HAP-1 (cell line): ENCODE measurements around the gene RRP12.

ENCODE experiments used
- DNase-seq, 2 experiments: peaks; one replicate each; pipeline ENCODE4 v3.0.0-alpha.2; 2016 to 2020; ENCODE audit warnings: low spot score in 2 of 2
- H3K27me3 ChIP-seq: fragments of 250-450 bp; sonication (Bioruptor Pico); 2 replicates; pipeline ENCODE4 v1.5.1; 2020; ENCODE audit warnings: low read depth, mild to moderate bottlenecking, moderate library complexity
- H3K36me3 ChIP-seq: fragments of 250-450 bp; sonication (Bioruptor Pico); replicated peaks from 2 replicates; pipeline ENCODE4 v1.5.1; 2020; ENCODE audit warnings: mild to moderate bottlenecking
- H3K4me1 ChIP-seq: fragments of 250-450 bp; sonication (Bioruptor Pico); 2 replicates; pipeline ENCODE4 v1.5.1; 2020; ENCODE audit warnings: mild to moderate bottlenecking
- H3K4me3 ChIP-seq: fragments of 250-450 bp; sonication (Bioruptor Pico); 2 replicates; pipeline ENCODE4 v1.5.1; 2020; ENCODE audit warnings: mild to moderate bottlenecking, moderate library complexity
- H3K9me3 ChIP-seq: fragments of 250-450 bp; sonication (Bioruptor Pico); 2 replicates; pipeline ENCODE4 v1.5.1; 2020; ENCODE audit warnings: mild to moderate bottlenecking, moderate library complexity
- in situ Hi-C: fragments of 300-500 bp; cut with MboI; formaldehyde crosslinking; loops from 3 replicates; pipeline ENCODE4 v1.14.3; 2020; ENCODE audit warnings: low sequenced_read_pairs, inconsistent platforms, mixed read lengths

RRP12 gene

GRCh38 chr10:97372233-97372875 is 28.8 kb downstream of the RRP12 start:
- no peaks in the 10 kb centered on the region for H3K27me3 ChIP-seq
- no peaks in the 10 kb centered on the region for H3K9me3 ChIP-seq
- H3K4me1 ChIP-seq: no peaks in the 10 kb centered on the region
- H3K36me3 ChIP-seq: peaks cover 58% of the 10 kb centered on the region
- in situ Hi-C loops: no loop called here
- no peak overlapping the region for H3K4me3 ChIP-seq
- no peak for DNase-seq

- H3K4me3 ChIP-seq: no peak overlapping the region
These were observed 29.4 kb downstream of the RRP12 start for GRCh38 chr10:97371696-97372095.

GRCh38 chr10:97367126-97367649 is 34.0 kb downstream of the RRP12 start:
- no peaks in the 10 kb centered on the region for H3K27me3 ChIP-seq
- H3K4me1 ChIP-seq: no peaks in the 10 kb centered on the region
- no peaks in the 10 kb centered on the region for H3K9me3 ChIP-seq
- H3K36me3 ChIP-seq: peaks cover 65% of the 10 kb centered on the region
- in situ Hi-C loops: no loop called here
- no peak overlapping the region for H3K4me3 ChIP-seq
- no peak for DNase-seq

More at GRCh38 chr10:97371696-97372095, 29.4 kb downstream of the RRP12 start:
- H3K4me1 ChIP-seq: no peaks in the 10 kb centered on the region
- no peaks in the 10 kb centered on the region for H3K9me3 ChIP-seq
- no peaks in the 10 kb centered on the region for H3K27me3 ChIP-seq
- H3K36me3 ChIP-seq: peaks cover 61% of the 10 kb centered on the region
- no peak for DNase-seq
- in situ Hi-C loops: no loop called here

- no peaks in the 10 kb centered on the region for H3K4me1 ChIP-seq
- H3K9me3 ChIP-seq: no peaks in the 10 kb centered on the region
These were observed 34.6 kb downstream of the RRP12 start for GRCh38 chr10:97366572-97366971.

GRCh38 chr10:97365761-97366351 is 35.3 kb downstream of the RRP12 start:
- in situ Hi-C loops: no loop called here
- Histone ChIP-seq H3K27me3 (no peaks in the 10 kb centered on the region), H3K9me3 (no peaks in the 10 kb centered on the region), H3K36me3 (peaks cover 61% of the 10 kb centered on the region), H3K4me3 (no peak overlapping the region), H3K4me1 (no peaks in the 10 kb centered on the region)
- DNase-seq: no peak

More at GRCh38 chr10:97366572-97366971, 34.6 kb downstream of the RRP12 start:
- H3K27me3 ChIP-seq: no peaks in the 10 kb centered on the region
- no peak for DNase-seq
- H3K4me3 ChIP-seq: no peak overlapping the region
- in situ Hi-C loops: no loop called here
- H3K36me3 ChIP-seq: peaks cover 60% of the 10 kb centered on the region

- no peak for DNase-seq
- no peaks in the 10 kb centered on the region for H3K27me3 ChIP-seq
- H3K4me3 ChIP-seq: no peak overlapping the region
- H3K9me3 ChIP-seq: no peaks in the 10 kb centered on the region
- no peaks in the 10 kb centered on the region for H3K4me1 ChIP-seq
- peaks cover 60% of the 10 kb centered on the region for H3K36me3 ChIP-seq
- in situ Hi-C loops: no loop called here
These were observed 38.1 kb downstream of the RRP12 start for GRCh38 chr10:97363071-97363470.

- in situ Hi-C loops: no loop called here
- no peaks in the 10 kb centered on the region for H3K4me1 ChIP-seq
- DNase-seq: peak in 1 of 2 experiments; percentile 34
- H3K36me3 ChIP-seq: peaks cover 60% of the 10 kb centered on the region
- H3K9me3 ChIP-seq: no peaks in the 10 kb centered on the region
- no peaks in the 10 kb centered on the region for H3K27me3 ChIP-seq
- no peak overlapping the region for H3K4me3 ChIP-seq
These were observed 38.7 kb downstream of the RRP12 start for GRCh38 chr10:97362310-97363033.

- Histone ChIP-seq H3K36me3 (peaks cover 60% of the 10 kb centered on the region), H3K4me1 (no peaks in the 10 kb centered on the region), H3K9me3 (no peaks in the 10 kb centered on the region), H3K27me3 (no peaks in the 10 kb centered on the region), H3K4me3 (no peak overlapping the region)
- in situ Hi-C loops: no loop called here
- no peak for DNase-seq
These were observed 39.6 kb downstream of the RRP12 start for GRCh38 chr10:97361537-97361901.

GRCh38 chr10:97360705-97361536 is 40.2 kb downstream of the RRP12 start:
- H3K36me3 ChIP-seq: peaks cover 60% of the 10 kb centered on the region
- no peaks in the 10 kb centered on the region for H3K27me3 ChIP-seq
- no peaks in the 10 kb centered on the region for H3K4me1 ChIP-seq
- in situ Hi-C loops: no loop called here
- H3K9me3 ChIP-seq: no peaks in the 10 kb centered on the region
- no peak for DNase-seq
- no peak overlapping the region for H3K4me3 ChIP-seq

GRCh38 chr10:97358781-97359180 is 42.4 kb downstream of the RRP12 start:
- Histone ChIP-seq H3K4me1 (no peaks in the 10 kb centered on the region), H3K36me3 (peaks cover 59% of the 10 kb centered on the region), H3K4me3 (no peak overlapping the region), H3K9me3 (no peaks in the 10 kb centered on the region), H3K27me3 (no peaks in the 10 kb centered on the region)
- no peak for DNase-seq
- in situ Hi-C loops: no loop called here

- in situ Hi-C loops: no loop called here
- Histone ChIP-seq H3K4me3 (no peak overlapping the region), H3K4me1 (no peaks in the 10 kb centered on the region), H3K36me3 (peaks cover 59% of the 10 kb centered on the region), H3K9me3 (no peaks in the 10 kb centered on the region), H3K27me3 (no peaks in the 10 kb centered on the region)
- no peak for DNase-seq
These were observed 42.8 kb downstream of the RRP12 start for GRCh38 chr10:97358349-97358748.

GRCh38 chr10:97356918-97357317 is 44.2 kb downstream of the RRP12 start:
- H3K36me3 ChIP-seq: peaks cover 54% of the 10 kb centered on the region
- in situ Hi-C loops: no loop called here

GRCh38 chr10:97356318-97356914 is 44.7 kb downstream of the RRP12 start:
- in situ Hi-C loops: no loop called here
- no peak for DNase-seq
- peaks cover 52% of the 10 kb centered on the region for H3K36me3 ChIP-seq

More at GRCh38 chr10:97356918-97357317, 44.2 kb downstream of the RRP12 start:
- H3K9me3 ChIP-seq: no peaks in the 10 kb centered on the region
- H3K4me1 ChIP-seq: no peaks in the 10 kb centered on the region
- no peaks in the 10 kb centered on the region for H3K27me3 ChIP-seq
- DNase-seq: no peak
- H3K4me3 ChIP-seq: no peak overlapping the region

More at GRCh38 chr10:97356318-97356914, 44.7 kb downstream of the RRP12 start:
- Histone ChIP-seq H3K9me3 (no peaks in the 10 kb centered on the region), H3K4me1 (no peaks in the 10 kb centered on the region), H3K27me3 (no peaks in the 10 kb centered on the region), H3K4me3 (no peak overlapping the region)
